Right lobe of liver (tissue), 6 donors: ENCODE measurements around the gene CD2AP. TPM values are rescaled to one million over a fixed set of nuclear protein-coding genes. Genes with fewer than 3 reads are reported as not detected.

Experiments
- ATAC-seq, 4 donors: fragments of 200-7000 bp; cut with Tn5 transposase; one replicate each; pipeline ENCODE4 v1.9.1; 2020; ENCODE audit warnings: mild to moderate bottlenecking in 4 of 4, moderate library complexity in 4 of 4
- DNase-seq, 3 donors: peaks; one replicate each; pipeline ENCODE4 v3.0.0-alpha.2; 2020
- H3K27ac ChIP-seq, 3 donors: fragments of 200-600 bp; one replicate each; pipeline ENCODE4 v1.8.0; 2022
- H3K27me3 ChIP-seq, 2 donors: fragments of 200-600 bp; one replicate each; pipeline ENCODE4 v1.8.0; 2022
- H3K36me3 ChIP-seq, 4 donors: fragments of 200-600 bp; sonication (generic) in 1 of 4; one replicate each; pipeline versions ENCODE4 v1.5.1 to v1.8.0; 2017 to 2022; ENCODE audit warnings: control low read depth in 1 of 4
- H3K4me1 ChIP-seq, 4 donors: fragments of 200-600 bp; sonication (generic) in 1 of 4; one replicate each; pipeline versions ENCODE4 v1.5.1 to v1.8.0; 2017 to 2022; ENCODE audit warnings: control low read depth in 1 of 4
- H3K4me3 ChIP-seq, 3 donors: fragments of 200-600 bp; one replicate each; pipeline ENCODE4 v1.8.0; 2022
- H3K9me3 ChIP-seq, 4 donors: fragments of 200-600 bp; sonication (generic) in 1 of 4; one replicate each; pipeline versions ENCODE4 v1.5.1 to v1.8.0; 2017 to 2022; ENCODE audit warnings: control low read depth in 1 of 4
- POLR2A ChIP-seq: fragments of 450-650 bp; IDR thresholded peaks from one replicate; pipeline ENCODE4 v1.6.1; 2017; ENCODE audit warnings: antibody characterized with exemption, mild to moderate bottlenecking
- WGBS: methylation state at CpG from one replicate; pipeline ENCODE4 v1.1.6; 2018; ENCODE audit warnings: low coverage, low lambda C conversion rate; ENCODE audit not compliant: insufficient coverage; ENCODE audit errors: missing lambda C conversion rate; 5-methylcytosine and 5-hydroxymethylcytosine counted together
- intact Hi-C, 2 donors: fragments of 100-400 bp; cut with DNase I; formaldehyde crosslinking; loops; one replicate each; pipeline versions ENCODE4 v1.11.2 to v1.14.1; 2022
- total RNA-seq, 6 experiments: library from RNA; depleted of rRNA in 2 of 6; stranded (reverse); fragments of >200 nt in 2 of 6; fragmentation: NEBNext Ultra II Directional in 3 of 6; extraction: Animal tissue kit (Norgen Biotek cat#: 25700) in 3 of 6; gene quantifications; one replicate each; pipeline versions ENCODE4 v1.1.0 to v1.2.4, GENCODE V29; 2016 to 2023
- TF ChIP-seq, protein P1 (sequence below), 4 donors: fragments of 200-600 bp in 3 of 4; fragments of 450-650 bp in 1 of 4; IDR thresholded peaks; one replicate each; pipeline versions ENCODE4 v1.5.1 to v1.8.0; 2016 to 2022; ENCODE audit warnings: antibody characterized with exemption in 4 of 4, mild to moderate bottlenecking in 2 of 4
- donor health status: DM: no; HTN: yes; CAD: no.
- donor health status: DM: no; HTN: no; CAD: no.
- donor health status: DM: no; HTN: no; CAD: no.
- donor health status: DM: no; HTN: yes; CAD: no.
- donor health status: DM: no; HTN: yes; CAD: no.

CD2AP gene
- total RNA-seq, 6 experiments from 2014 or later, result 12.0 to 24.8 (median 15.1) TPM

DNA sequence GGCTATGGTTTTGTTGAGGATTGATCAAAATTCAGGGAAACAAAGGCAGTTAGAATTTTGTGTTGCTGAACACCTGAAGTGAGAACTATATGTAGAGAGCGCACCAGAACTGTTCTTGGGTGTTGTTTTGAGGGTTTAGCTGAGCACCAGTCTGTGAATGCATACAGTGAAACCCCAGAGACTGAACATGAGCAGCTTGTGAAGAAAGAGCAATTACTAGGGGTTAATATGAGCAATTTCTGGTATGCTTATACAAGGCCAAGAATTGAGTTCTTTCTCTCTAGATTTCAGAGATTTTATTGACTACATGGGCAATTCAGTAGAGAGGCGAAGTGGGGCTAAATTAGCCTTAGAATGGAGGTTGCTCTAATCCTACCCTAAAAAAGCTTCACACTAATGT is 93.9 kb downstream of the CD2AP start:
- Histone ChIP-seq H3K27me3 (no peaks in the 10 kb centered on the region), H3K4me1 (peaks cover 0 to 14% (median 0%) of the 10 kb centered on the region in 4 donors), H3K9me3 (no peaks in the 10 kb centered on the region), H3K27ac (no peak overlapping the region), H3K4me3 (no peak overlapping the region), H3K36me3 (peaks cover 0 to 5% (median 0%) of the 10 kb centered on the region in 4 donors)
- DNase-seq (no peak), ATAC-seq (peak in 1 of 4 donors; percentile 35)
- no peak for TF ChIP-seq POLR2A
- TF ChIP-seq, protein P1, sequence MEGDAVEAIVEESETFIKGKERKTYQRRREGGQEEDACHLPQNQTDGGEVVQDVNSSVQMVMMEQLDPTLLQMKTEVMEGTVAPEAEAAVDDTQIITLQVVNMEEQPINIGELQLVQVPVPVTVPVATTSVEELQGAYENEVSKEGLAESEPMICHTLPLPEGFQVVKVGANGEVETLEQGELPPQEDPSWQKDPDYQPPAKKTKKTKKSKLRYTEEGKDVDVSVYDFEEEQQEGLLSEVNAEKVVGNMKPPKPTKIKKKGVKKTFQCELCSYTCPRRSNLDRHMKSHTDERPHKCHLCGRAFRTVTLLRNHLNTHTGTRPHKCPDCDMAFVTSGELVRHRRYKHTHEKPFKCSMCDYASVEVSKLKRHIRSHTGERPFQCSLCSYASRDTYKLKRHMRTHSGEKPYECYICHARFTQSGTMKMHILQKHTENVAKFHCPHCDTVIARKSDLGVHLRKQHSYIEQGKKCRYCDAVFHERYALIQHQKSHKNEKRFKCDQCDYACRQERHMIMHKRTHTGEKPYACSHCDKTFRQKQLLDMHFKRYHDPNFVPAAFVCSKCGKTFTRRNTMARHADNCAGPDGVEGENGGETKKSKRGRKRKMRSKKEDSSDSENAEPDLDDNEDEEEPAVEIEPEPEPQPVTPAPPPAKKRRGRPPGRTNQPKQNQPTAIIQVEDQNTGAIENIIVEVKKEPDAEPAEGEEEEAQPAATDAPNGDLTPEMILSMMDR (IDR thresholded peaks at IDR 0.05), result no peak
- 96% methylated on average over 2 of the region's 2 CpGs for WGBS
- intact Hi-C loops, result no loop called here

DNA sequence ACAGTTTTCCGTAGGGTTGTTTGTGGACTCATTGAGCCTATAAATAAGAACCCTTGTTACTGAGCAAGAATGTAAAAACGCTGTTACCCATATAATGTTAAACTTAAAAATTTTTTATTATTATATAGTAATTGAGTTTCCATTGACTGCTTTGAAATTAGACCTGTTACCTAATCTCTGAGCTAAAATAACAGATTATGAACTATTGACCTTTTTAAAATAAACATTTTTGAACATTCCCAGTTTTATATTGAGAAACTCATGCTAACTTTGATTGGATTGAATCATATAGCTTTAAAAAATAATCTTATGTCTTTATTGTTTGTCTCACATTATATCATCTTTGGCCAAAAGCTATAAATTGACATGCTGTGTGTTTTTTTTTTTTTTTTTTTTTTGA is 95.5 kb downstream of the CD2AP start:
- H3K27ac ChIP-seq, result no peak overlapping the region
- peak in 3 of 4 donors; percentile 55 to 69 (median 59) for ATAC-seq
- 58% methylated on average over 2 of the region's 2 CpGs for WGBS

DNA sequence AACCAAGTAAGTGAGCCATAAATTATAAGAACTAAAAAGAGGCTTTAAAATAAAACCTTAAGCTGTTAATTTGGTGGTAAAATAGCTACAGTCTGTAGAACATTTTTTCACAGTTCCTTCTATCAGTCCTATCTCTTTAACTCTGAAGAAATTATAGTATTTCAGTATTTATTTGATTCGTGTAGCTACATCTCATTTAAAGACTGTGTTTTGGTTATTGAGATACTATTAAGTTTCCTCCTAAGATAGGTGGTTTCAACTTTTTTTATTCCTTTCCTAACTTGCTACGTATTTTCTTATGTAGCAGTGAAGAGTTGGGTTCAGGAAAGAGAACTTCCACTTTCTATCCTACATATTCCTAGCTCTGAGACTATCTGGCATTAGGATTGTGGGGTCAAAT is 97.2 kb downstream of the CD2AP start:
- Histone ChIP-seq H3K4me3 (no peak overlapping the region), H3K9me3 (no peaks in the 10 kb centered on the region), H3K36me3 (peaks cover 0 to 5% (median 2%) of the 10 kb centered on the region in 4 donors), H3K27ac (no peak overlapping the region), H3K4me1 (peaks cover 0 to 11% (median 0%) of the 10 kb centered on the region in 4 donors), H3K27me3 (no peaks in the 10 kb centered on the region)
- intact Hi-C loops, result no loop called here
- TF ChIP-seq, protein P1 (IDR thresholded peaks at IDR 0.05), result no peak
- TF ChIP-seq POLR2A, result no peak
- ATAC-seq, result no peak
- 92% methylated on average over 2 of the region's 2 CpGs for WGBS
- DNase-seq, result no peak

More for the DNA sequence above, 95.5 kb downstream of the CD2AP start:
- intact Hi-C loops, result no loop called here
- Histone ChIP-seq H3K4me3 (no peak overlapping the region), H3K36me3 (peaks cover 0 to 5% (median 0%) of the 10 kb centered on the region in 4 donors), H3K27me3 (no peaks in the 10 kb centered on the region), H3K4me1 (peaks cover 0 to 14% (median 0%) of the 10 kb centered on the region in 4 donors), H3K9me3 (no peaks in the 10 kb centered on the region)
- no peak for DNase-seq
- TF ChIP-seq POLR2A, result no peak
- TF ChIP-seq, protein P1 (IDR thresholded peaks at IDR 0.05), result no peak

DNA sequence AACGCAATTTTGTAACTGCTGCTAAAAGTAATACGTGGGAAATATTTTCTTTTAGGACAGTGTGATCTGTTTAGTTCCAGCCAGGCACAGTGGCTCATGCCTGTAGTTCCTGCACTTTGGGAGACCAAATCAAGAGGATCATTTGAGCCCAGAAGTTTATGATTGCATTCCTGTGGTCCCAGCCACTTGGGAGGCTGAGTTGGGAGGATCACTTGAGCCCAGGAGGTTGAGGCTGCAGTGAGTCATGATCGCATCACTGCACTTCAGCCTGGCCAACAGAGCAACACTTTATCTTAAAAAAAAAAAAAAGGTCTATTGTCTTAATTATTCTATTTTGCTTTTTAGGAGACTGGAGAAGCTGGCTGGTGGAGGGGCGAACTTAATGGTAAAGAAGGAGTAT is 101.5 kb downstream of the CD2AP start:
- H3K27me3 ChIP-seq, result no peaks in the 10 kb centered on the region
- 97% methylated on average over 4 of the region's 4 CpGs for WGBS
- H3K4me1 ChIP-seq, result no peaks in the 10 kb centered on the region
- H3K27ac ChIP-seq, result no peak overlapping the region
- TF ChIP-seq, protein P1 (IDR thresholded peaks at IDR 0.05), result no peak
- no peak for TF ChIP-seq POLR2A
- no peak for DNase-seq
- ATAC-seq, result no peak
- H3K36me3 ChIP-seq, result peaks cover 0 to 5% (median 4%) of the 10 kb centered on the region in 4 donors
- intact Hi-C loops, result no loop called here
- no peak overlapping the region for H3K4me3 ChIP-seq
- no peaks in the 10 kb centered on the region for H3K9me3 ChIP-seq

DNA sequence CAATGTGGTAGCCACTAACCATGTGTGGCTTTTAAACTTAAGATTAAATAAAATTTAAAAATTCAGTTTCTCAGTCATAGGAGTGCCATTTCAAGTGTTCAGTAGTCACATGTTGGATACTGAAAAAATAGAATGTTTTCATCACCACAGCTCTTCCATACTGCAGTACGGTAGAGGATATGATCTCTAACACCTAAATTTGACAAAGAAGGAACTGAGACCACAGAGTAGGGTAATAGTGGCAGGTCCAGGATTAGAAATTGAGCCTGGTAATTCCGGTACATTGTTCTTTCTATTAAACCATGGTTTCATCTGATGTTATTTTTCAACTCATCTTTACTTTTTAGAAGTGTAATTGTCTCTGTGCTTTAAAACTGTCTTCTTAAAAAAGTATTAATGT is 104.0 kb downstream of the CD2AP start:
- ATAC-seq, result no peak
- 75% methylated on average over 2 of the region's 2 CpGs for WGBS

More for the DNA sequence above, 104.0 kb downstream of the CD2AP start:
- Histone ChIP-seq H3K4me1 (no peaks in the 10 kb centered on the region), H3K27ac (no peak overlapping the region), H3K36me3 (peaks cover 0 to 4% (median 2%) of the 10 kb centered on the region in 4 donors), H3K4me3 (no peak overlapping the region), H3K9me3 (no peaks in the 10 kb centered on the region), H3K27me3 (no peaks in the 10 kb centered on the region)
- DNase-seq, result no peak
- intact Hi-C loops, result no loop called here
- TF ChIP-seq, protein P1 (IDR thresholded peaks at IDR 0.05), result no peak
- no peak for TF ChIP-seq POLR2A
